T-helper 9 cell (primary cell): ENCODE data around the gene PDGFD.

Experiments used
- DNase-seq: peaks from one replicate; pipeline ENCODE4 v3.0.0-alpha.2; 2020

PDGFD gene

DNA sequence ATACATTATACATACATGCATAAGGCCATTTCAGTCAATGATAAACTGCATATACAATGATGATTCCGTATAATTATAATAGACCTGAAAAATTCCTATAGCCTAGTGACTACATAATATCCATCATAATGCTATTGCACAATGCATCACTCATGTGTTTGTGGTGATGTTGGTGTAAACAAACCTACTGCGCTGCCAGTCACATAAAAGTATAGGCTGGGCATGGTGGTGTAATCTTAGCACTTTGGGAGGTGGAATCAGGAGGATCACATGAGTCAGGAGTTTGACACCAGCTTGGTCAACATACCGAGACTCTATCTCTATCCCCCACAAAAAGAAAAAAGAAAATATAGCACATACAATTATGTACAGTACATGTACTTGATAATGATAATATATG, 291.2 kb downstream of the PDGFD start:
- no peak for DNase-seq

DNA sequence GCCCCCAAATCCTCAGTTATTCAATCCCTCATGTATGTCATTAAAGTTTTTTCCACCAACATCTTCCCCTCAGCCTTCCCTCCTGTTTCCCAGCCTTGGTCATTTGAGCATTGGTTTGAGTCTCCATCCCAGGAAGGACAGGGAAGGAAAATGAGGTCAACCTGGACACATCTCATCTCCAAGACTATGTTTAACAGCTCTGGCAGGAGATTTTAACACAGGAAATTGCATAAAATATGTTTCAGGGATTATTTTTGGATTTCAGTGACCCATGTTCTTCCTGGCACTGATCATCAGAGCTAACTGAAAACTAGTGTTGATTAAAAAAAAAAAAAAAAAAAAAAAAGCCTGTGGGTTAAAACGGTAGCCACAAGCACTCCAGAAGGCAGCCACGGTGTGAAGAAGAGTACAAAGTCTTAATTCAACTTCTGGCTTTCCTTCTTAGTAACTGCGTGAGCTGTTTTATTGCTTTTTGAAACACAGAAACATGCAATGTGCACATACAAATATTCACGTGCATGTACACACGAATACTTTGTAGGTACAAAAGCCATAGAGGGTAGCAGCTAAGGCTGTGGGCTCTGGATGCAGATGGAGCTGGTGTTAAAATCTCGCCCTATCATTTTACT, 291.9 kb downstream of the PDGFD start:
- DNase-seq, result no peak

DNA sequence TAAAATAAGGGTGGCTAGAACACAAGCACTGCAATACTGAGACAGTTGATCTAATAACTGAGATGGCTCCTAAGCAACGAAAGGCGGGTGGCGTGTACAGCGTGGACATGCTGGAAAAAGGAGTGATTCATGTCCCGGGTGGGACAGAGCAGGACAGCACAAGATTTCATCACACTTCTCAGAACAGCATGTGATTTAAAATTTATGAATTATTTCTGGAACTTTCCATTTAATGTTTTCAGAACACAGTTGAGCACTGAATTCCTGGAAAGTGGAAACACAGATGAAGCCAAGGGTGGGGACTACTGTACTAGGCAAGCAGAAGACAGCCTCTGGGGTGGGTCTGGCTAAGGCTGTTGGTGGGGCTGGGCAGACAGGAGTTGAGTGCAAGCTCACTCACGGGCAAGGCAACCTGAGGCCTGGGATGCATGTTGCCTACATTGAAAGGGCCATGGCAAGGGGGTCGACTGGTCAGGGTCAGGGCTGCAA, 293.1 kb downstream of the PDGFD start:
- DNase-seq, result no peak

DNA sequence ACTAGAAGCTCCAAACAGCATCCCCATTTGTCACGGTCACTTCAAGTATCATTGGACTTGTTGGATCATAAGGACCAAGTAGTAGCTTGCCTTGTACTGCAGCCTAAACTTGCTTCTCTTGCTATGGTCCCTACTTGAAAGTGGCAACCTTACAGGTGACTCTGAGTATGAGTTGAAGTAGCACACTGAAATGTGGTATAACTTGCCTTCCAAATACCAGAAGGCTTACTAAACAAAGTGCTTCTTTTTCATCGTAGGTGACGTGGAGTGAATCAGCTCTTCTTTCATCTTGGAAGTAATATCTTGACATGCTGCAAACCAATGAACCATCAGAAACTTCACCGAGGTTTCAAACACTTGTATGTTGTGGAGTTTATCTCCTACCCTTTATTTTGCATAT, 296.5 kb downstream of the PDGFD start:
- no peak for DNase-seq

DNA sequence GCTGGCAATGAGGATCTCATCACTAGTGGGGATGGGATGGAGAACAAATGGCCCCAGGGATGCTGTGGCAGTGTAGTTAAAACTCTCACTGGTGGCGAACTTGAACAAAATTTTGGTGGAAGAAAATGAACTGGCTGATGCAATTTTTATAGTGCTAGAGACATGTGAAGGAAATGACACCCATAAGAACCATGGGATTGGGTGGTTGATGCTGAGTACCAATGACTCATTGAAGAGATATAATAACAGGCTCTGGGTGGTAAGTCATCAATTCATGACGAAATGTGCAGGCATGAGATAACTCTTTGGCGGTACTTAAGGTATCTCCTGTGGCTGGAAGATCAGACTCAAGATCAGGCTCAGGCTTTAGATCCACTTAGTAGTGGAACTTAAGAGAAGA, 300.4 kb downstream of the PDGFD start:
- DNase-seq, result no peak

DNA sequence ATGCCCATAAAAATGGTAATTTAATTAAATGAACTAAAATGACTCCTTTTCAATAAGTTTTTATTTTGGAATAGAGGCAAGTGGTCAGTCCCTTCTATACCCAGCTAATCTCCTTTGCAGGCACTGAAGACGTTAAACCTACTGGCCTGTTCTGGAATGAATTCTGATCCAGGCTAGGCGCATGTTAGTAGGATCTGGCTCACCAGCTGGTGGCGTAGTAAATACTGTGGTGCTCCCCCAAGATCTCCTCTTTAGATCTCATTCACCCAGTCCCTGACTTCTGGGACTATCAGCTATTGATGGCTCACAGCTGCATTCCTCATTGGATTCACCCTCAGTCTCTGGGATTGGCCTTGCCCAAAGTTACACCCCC, 301.2 kb downstream of the PDGFD start:
- no peak for DNase-seq

DNA sequence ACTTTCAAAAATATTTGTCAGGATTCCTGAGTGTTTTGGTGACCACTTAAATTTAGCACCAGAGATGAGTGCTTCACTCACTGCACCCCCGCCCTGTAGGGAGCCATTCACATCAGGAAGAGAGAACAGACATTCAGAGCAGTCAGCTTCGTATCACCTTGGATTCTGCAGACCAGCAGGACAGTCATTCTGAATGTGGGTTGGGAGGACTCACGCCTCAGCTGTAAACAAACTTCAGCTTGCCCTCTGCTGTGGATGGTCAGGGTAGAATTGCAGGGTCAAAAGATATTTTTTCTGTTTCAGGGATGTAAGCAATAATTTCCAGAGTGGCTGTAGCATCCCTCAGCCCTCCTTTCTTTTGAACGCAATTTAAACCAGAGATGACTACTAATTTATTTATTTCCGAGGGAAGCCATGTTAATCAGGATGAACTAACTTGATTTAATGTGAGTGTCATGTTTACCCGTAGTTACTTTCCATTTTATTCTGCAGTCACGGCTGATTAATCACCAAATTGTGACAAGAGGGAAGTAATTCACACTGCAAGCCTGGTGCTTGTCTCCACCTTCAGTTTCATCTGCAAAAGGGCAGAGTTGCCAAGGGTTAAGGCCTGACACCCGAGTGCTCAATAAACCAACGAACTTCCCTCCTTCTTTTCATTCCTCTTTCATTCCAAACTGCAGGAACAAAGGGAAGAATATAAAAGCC, 301.7 kb downstream of the PDGFD start:
- DNase-seq, result no peak
